H1 (cell line): Measurements from ENCODE around the gene ERCC3. TPM values are rescaled to one million over a fixed set of nuclear protein-coding genes. Genes with fewer than 3 reads are reported as not detected.

Experiments used
- CTCF ChIA-PET: fragments of 300-600 bp; sonication (Branson Sonifier 250); formaldehyde crosslinking; loops from one replicate; lab custom pipeline; 2021; ENCODE audit not compliant: partially characterized antibody; lab: Charles Lee
- POLR2A ChIA-PET: fragments of 300-600 bp; sonication (Branson Sonifier 250); formaldehyde crosslinking; loops from one replicate; lab custom pipeline; 2021; ENCODE audit warnings: inconsistent platforms; ENCODE audit not compliant: partially characterized antibody; lab: Charles Lee
- DNase-seq, 2 experiments: peaks; one replicate each; pipeline versions ENCODE4 v3.0.0 to v3.0.0-alpha.2; 2010 to 2022; ENCODE audit warnings: low spot score in 2 of 2, low read depth in 1 of 2, mixed read lengths in 1 of 2
- FAIRE-seq: peaks from 2 replicates; lab custom pipeline; 2011; peaks lifted over from hg19 to GRCh38; lab: Jason Lieb, UNC
- H2AFZ ChIP-seq: 2 replicates; pipeline ENCODE4 v1.8.1; 2012; ENCODE audit warnings: low read length, inconsistent platforms
- H2AK5ac ChIP-seq: 2 replicates; pipeline ENCODE4 v1.6.1; 2013; ENCODE audit warnings: low read depth, low read length
- H2BK120ac ChIP-seq: replicated peaks from 2 replicates; pipeline ENCODE3; 2013; ENCODE audit warnings: low read depth, low read length, inconsistent platforms
- H2BK12ac ChIP-seq: 2 replicates; pipeline ENCODE4 v1.6.1; 2013; ENCODE audit warnings: low read depth, low read length
- H2BK15ac ChIP-seq: 2 replicates; pipeline ENCODE4 v1.6.1; 2013; ENCODE audit warnings: low read length
- H2BK20ac ChIP-seq: 2 replicates; pipeline ENCODE4 v1.6.1; 2013; ENCODE audit warnings: low read length
- H2BK5ac ChIP-seq: 2 replicates; pipeline ENCODE4 v1.6.1; 2013; ENCODE audit warnings: low read depth, low read length
- H3K14ac ChIP-seq: 2 replicates; pipeline ENCODE4 v1.6.1; 2013; ENCODE audit warnings: inconsistent platforms; ENCODE audit not compliant: insufficient read length
- H3K18ac ChIP-seq: 2 replicates; pipeline ENCODE4 v1.6.1; 2013; ENCODE audit warnings: low read length; ENCODE audit errors: extremely low read depth
- H3K23ac ChIP-seq: 2 replicates; pipeline ENCODE4 v1.6.1; 2013; ENCODE audit warnings: inconsistent platforms; ENCODE audit not compliant: insufficient read length
- H3K23me2 ChIP-seq: 2 replicates; pipeline ENCODE4 v1.6.1; 2013; ENCODE audit warnings: low read depth, low read length
- H3K27ac ChIP-seq: 2 replicates; pipeline ENCODE4 v1.6.1; 2011; ENCODE audit warnings: low read depth, low read length, inconsistent platforms
- H3K27me3 ChIP-seq, 4 experiments: replicated peaks in 1 of 4; 1 replicate in 1 of 4; 2 replicates in 3 of 4; pipeline versions ENCODE4 v1.6.1 to v1.8.1; 2011 to 2013; ENCODE audit warnings: low read length in 3 of 4, mild to moderate bottlenecking in 3 of 4, inconsistent platforms in 2 of 4, mixed read lengths in 2 of 4, moderate library complexity in 1 of 4; ENCODE audit not compliant: control insufficient read depth in 3 of 4, insufficient read depth in 3 of 4; ENCODE audit errors: extremely low read depth in 1 of 4
- H3K36me3 ChIP-seq, 4 experiments: 2 replicates each; pipeline versions ENCODE4 v1.6.1 to v1.8.1; 2011 to 2013; ENCODE audit warnings: mild to moderate bottlenecking in 4 of 4, low read length in 3 of 4, moderate library complexity in 2 of 4, control low read depth in 1 of 4, inconsistent platforms in 1 of 4; ENCODE audit not compliant: insufficient read depth in 4 of 4, control insufficient read depth in 2 of 4
- H3K4ac ChIP-seq: replicated peaks from 2 replicates; pipeline ENCODE3; 2013; ENCODE audit warnings: low read length, low read depth, mixed read lengths, inconsistent platforms; ENCODE audit not compliant: insufficient read length
- H3K4me1 ChIP-seq, 4 experiments: replicated peaks in 1 of 4; 1 replicate in 1 of 4; 2 replicates in 3 of 4; pipeline versions ENCODE4 v1.6.1 to v1.8.1; 2011 to 2013; ENCODE audit warnings: low read length in 3 of 4, inconsistent platforms in 2 of 4, mixed read lengths in 1 of 4; ENCODE audit not compliant: insufficient read depth in 4 of 4, control insufficient read depth in 3 of 4
- H3K4me2 ChIP-seq, 2 experiments: 2 replicates each; pipeline versions ENCODE4 v1.6.1 to v1.8.1; 2011 to 2013; ENCODE audit warnings: low read depth in 2 of 2, low read length in 2 of 2, control low read depth in 1 of 2, inconsistent platforms in 1 of 2, mild to moderate bottlenecking in 1 of 2; ENCODE audit not compliant: insufficient read depth in 1 of 2
- H3K4me3 ChIP-seq, 4 experiments: fragments of 200-600, 300-600 bp in 1 of 4; sonication (generic), shearing (Covaris generic), sonication (Bioruptor Twin) in 1 of 4; 2 replicates each; pipeline versions ENCODE4 v1.5.1 to v1.8.1; 2011 to 2016; ENCODE audit warnings: low read length in 4 of 4, low read depth in 3 of 4, control low read depth in 2 of 4, inconsistent platforms in 2 of 4, mild to moderate bottlenecking in 2 of 4, mixed read lengths in 1 of 4, moderate library complexity in 1 of 4; ENCODE audit not compliant: insufficient read depth in 2 of 4; ENCODE audit errors: extremely low read depth in 1 of 4
- H3K56ac ChIP-seq: replicated peaks from 2 replicates; pipeline ENCODE3; 2013; ENCODE audit warnings: low read depth, mild to moderate bottlenecking, mixed read lengths, low read length, inconsistent platforms; ENCODE audit not compliant: insufficient read length
- H3K79me1 ChIP-seq: 2 replicates; pipeline ENCODE4 v1.6.1; 2013; ENCODE audit warnings: low read depth, low read length, control low read depth
- H3K79me2 ChIP-seq, 2 experiments: 2 replicates each; pipeline versions ENCODE4 v1.6.1 to v1.8.1; 2012 to 2013; ENCODE audit warnings: low read length in 2 of 2, mild to moderate bottlenecking in 2 of 2, inconsistent platforms in 1 of 2; ENCODE audit not compliant: insufficient read depth in 2 of 2, control insufficient read depth in 1 of 2
- H3K9ac ChIP-seq, 4 experiments: replicated peaks in 1 of 4; 1 replicate in 1 of 4; 2 replicates in 3 of 4; pipeline versions ENCODE4 v1.6.1 to v1.8.1; 2011 to 2013; ENCODE audit warnings: low read depth in 3 of 4, low read length in 3 of 4, control low read depth in 2 of 4, mild to moderate bottlenecking in 2 of 4, moderate library complexity in 2 of 4, inconsistent platforms in 1 of 4; ENCODE audit errors: extremely low read depth in 1 of 4
- H3K9me3 ChIP-seq, 2 experiments: 2 replicates each; pipeline versions ENCODE4 v1.6.1 to v1.8.1; 2012 to 2013; ENCODE audit warnings: mild to moderate bottlenecking in 2 of 2, moderate library complexity in 2 of 2, control low read depth in 1 of 2, inconsistent platforms in 1 of 2, low read depth in 1 of 2, low read length in 1 of 2, mixed read lengths in 1 of 2; ENCODE audit not compliant: insufficient read depth in 2 of 2
- H4K20me1 ChIP-seq, 2 experiments: replicated peaks in 1 of 2; 2 replicates each; pipeline versions ENCODE3 to v1.8.1; 2011 to 2013; ENCODE audit warnings: inconsistent platforms in 2 of 2, low read length in 2 of 2, mild to moderate bottlenecking in 1 of 2; ENCODE audit not compliant: insufficient read depth in 2 of 2, control insufficient read depth in 1 of 2
- H4K5ac ChIP-seq: 2 replicates; pipeline ENCODE4 v1.6.1; 2013; ENCODE audit warnings: low read length, low read depth, mixed read lengths, inconsistent platforms; ENCODE audit not compliant: insufficient read length
- H4K8ac ChIP-seq: 2 replicates; pipeline ENCODE4 v1.8.0; 2013; ENCODE audit warnings: mild to moderate bottlenecking, moderate library complexity, low read length, inconsistent platforms; ENCODE audit not compliant: insufficient read depth; ENCODE audit errors: extremely low read depth
- H4K91ac ChIP-seq: replicated peaks from 2 replicates; pipeline ENCODE3; 2013; ENCODE audit warnings: low read length, mixed read lengths, inconsistent platforms; ENCODE audit not compliant: insufficient read length
- SRF ChIP-seq: IDR thresholded peaks from 2 replicates; pipeline ENCODE4 v1.6.1; 2011; ENCODE audit warnings: mild to moderate bottlenecking, low read depth, low read length, moderate library complexity
- WGBS, 2 experiments: shearing (Covaris generic) in 1 of 2; methylation state at CpG; one replicate each; pipeline versions ENCODE4 v1.1.6 to v1.1.7; 2013 to 2015; ENCODE audit warnings: low lambda C conversion rate in 2 of 2, mixed read lengths in 2 of 2, inconsistent platforms in 1 of 2, low coverage in 1 of 2, missing lambda C conversion rate in 1 of 2; ENCODE audit not compliant: insufficient replicate concordance in 2 of 2, insufficient coverage in 1 of 2, insufficient read length in 1 of 2; ENCODE audit errors: extremely low coverage in 1 of 2, missing lambda C conversion rate in 1 of 2; 5-methylcytosine and 5-hydroxymethylcytosine counted together
- polyA plus RNA-seq, 7 experiments: library from polyadenylated mRNA; depleted of rRNA in 3 of 7; stranded (reverse) in 5 of 7; unstranded in 2 of 7; fragments of >200 nt in 5 of 7; fragments of 200-250 nt in 2 of 7; gene quantifications; 1 replicate in 5 of 7; 2 replicates in 1 of 7; 4 replicates in 1 of 7; pipeline versions ENCODE4 v1.2.1 to v1.2.3, GENCODE V29; 2011 to 2013; ENCODE audit warnings: missing spikeins in 2 of 7, mixed read lengths in 2 of 7
- total RNA-seq: library from RNA; stranded (reverse); fragmentation: NEBNext Ultra II Directional; extraction: Animal tissue kit (Norgen Biotek cat#: 25700); gene quantifications from 2 replicates; pipeline ENCODE4 v1.2.1, GENCODE V29; 2021

Gene ERCC3
- total and polyA plus RNA-seq, 2 of the 8 experiments (the other 6 are each of a cell fraction or from before 2014, with no cell fraction given) = 41.8 to 48.9 TPM

- Histone ChIP-seq H3K9ac (no peak overlapping the region), H3K9me3 (no peaks in the 10 kb centered on the region), H3K4me2 (no peak overlapping the region), H2BK20ac (no peak overlapping the region), H3K36me3 (peaks cover 8 to 39% (median 21%) of the 10 kb centered on the region in 4 experiments), H2AFZ (no peak overlapping the region), H3K4ac (no peak overlapping the region), H3K14ac (no peak overlapping the region), H2BK120ac (no peak overlapping the region), H4K5ac (no peak overlapping the region), H3K4me3 (no peak overlapping the region), H3K23me2 (no peaks in the 10 kb centered on the region), H3K23ac (no peak overlapping the region), H4K8ac (no peak overlapping the region), H3K56ac (no peak overlapping the region), H3K27ac (no peak overlapping the region), H3K79me2 (no peaks in the 10 kb centered on the region), H4K91ac (no peak overlapping the region), H2AK5ac (no peak overlapping the region), H3K18ac (no peak overlapping the region), H3K79me1 (no peaks in the 10 kb centered on the region), H2BK12ac (no peak overlapping the region), H2BK5ac (no peak overlapping the region), H3K27me3 (no peaks in the 10 kb centered on the region), H2BK15ac (no peak overlapping the region), H3K4me1 (no peaks in the 10 kb centered on the region), H4K20me1 (peaks cover 0 to 5% of the 10 kb centered on the region in 2 experiments)
- CTCF ChIA-PET = interaction anchor here (2.0 kb wide), 1 partner anchor 58 kb away, joined by 7 read pairs; no protein-coding TSS in a partner anchor
- POLR2A ChIA-PET = no interaction called here
- 96% methylated on average over 2 of the region's 2 CpGs; no CpG with 5 or more reads in 1 of the 2 experiments for WGBS, 2 experiments
- no peak for DNase-seq
- no peak for FAIRE-seq
- no peak for TF ChIP-seq SRF
Observed at GRCh38 chr2:127255146-127255545, 38.8 kb downstream of the ERCC3 start.
